Nephron progenitor cell (in vitro differentiated cells): ENCODE results near the gene MITF.

Experiments
- DNase-seq: peaks from one replicate; pipeline ENCODE4 v3.0.0; 2021
- H3K27ac Mint-ChIP-seq: 2 replicates; pipeline ENCODE4 v1.8.0; 2021; ENCODE audit warnings: mild to moderate bottlenecking, moderate library complexity, mixed read lengths
- H3K27me3 Mint-ChIP-seq: 2 replicates; pipeline ENCODE4 v1.8.0; 2021; ENCODE audit warnings: mild to moderate bottlenecking, low read depth, mixed read lengths; ENCODE audit not compliant: poor library complexity
- H3K36me3 Mint-ChIP-seq: 2 replicates; pipeline ENCODE4 v1.8.0; 2021; ENCODE audit warnings: low read depth, mixed read lengths
- H3K4me1 Mint-ChIP-seq: 2 replicates; pipeline ENCODE4 v1.8.0; 2021; ENCODE audit warnings: mixed read lengths
- H3K4me3 Mint-ChIP-seq: 2 replicates; pipeline ENCODE4 v1.8.0; 2021; ENCODE audit warnings: mild to moderate bottlenecking, moderate library complexity, mixed read lengths
- H3K9me3 Mint-ChIP-seq: 2 replicates; pipeline ENCODE4 v1.8.0; 2021; ENCODE audit warnings: mild to moderate bottlenecking, moderate library complexity, mixed read lengths
- TF ChIP-seq, protein P1 (sequence below): fragments of 200-600 bp; sonication (generic); IDR thresholded peaks from 2 replicates; pipeline ENCODE4 v1.5.0; 2021; ENCODE audit warnings: antibody characterized with exemption

Gene MITF

DNA sequence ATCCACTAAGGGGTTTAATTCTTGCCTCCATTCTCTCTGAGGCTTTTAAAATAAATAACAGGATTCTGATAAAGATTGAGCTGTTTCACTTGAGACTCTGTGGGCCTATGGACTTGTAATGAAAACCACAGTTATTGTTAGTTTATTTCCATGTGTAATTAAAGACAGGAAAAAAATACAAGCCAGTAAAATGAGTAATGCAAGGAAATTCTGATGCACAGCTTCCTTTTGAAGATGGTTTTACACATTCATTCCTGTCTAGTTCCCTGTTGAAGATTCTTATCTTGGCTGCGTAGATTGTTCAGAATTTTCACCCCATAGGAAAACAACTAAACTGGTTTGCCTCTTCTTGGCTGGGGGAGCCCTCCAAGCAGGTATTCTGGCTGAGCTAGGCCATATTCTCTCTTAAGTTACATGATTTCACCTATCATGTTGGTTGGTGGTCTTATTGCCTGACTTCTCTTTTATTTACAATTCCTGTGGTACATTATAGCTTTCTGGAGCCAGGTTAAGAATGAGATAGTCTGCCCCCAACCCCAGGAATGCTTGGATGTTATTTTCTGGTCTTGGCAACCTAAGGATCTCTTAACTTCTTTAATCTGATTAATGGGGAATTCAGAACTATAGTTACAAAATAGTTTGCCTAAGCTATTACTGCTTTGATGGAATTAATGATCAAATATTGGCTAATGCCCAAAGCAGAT is 67.6 kb downstream of the MITF start:
- no peak for DNase-seq

DNA sequence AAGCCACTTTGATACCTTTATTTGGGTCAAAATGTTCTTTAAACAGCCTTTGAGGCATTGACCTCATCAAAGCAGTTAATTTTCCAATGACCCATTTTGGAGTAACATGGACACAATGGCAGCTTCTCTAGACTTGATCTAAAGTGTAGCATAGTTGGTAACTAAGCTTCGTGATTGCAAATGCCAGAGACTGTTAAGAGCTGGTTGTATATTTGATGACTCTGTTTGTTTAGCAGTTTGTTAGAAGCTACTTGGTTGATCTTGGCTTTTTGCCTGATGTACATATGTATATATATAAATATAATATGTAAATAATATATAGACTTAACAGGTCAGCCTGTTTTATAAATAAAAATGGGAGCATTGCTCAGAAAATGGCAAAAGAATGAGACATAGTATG is 68.4 kb downstream of the MITF start:
- DNase-seq: no peak
- TF ChIP-seq, protein P1, sequence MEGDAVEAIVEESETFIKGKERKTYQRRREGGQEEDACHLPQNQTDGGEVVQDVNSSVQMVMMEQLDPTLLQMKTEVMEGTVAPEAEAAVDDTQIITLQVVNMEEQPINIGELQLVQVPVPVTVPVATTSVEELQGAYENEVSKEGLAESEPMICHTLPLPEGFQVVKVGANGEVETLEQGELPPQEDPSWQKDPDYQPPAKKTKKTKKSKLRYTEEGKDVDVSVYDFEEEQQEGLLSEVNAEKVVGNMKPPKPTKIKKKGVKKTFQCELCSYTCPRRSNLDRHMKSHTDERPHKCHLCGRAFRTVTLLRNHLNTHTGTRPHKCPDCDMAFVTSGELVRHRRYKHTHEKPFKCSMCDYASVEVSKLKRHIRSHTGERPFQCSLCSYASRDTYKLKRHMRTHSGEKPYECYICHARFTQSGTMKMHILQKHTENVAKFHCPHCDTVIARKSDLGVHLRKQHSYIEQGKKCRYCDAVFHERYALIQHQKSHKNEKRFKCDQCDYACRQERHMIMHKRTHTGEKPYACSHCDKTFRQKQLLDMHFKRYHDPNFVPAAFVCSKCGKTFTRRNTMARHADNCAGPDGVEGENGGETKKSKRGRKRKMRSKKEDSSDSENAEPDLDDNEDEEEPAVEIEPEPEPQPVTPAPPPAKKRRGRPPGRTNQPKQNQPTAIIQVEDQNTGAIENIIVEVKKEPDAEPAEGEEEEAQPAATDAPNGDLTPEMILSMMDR: no peak
- Mint-ChIP-seq H3K27me3 (no peaks in the 10 kb centered on the region), H3K4me3 (no peak overlapping the region), H3K9me3 (no peaks in the 10 kb centered on the region), H3K4me1 (no peaks in the 10 kb centered on the region), H3K36me3 (no peaks in the 10 kb centered on the region), H3K27ac (no peak overlapping the region)

More for the DNA sequence above, 67.6 kb downstream of the MITF start:
- Mint-ChIP-seq H3K36me3 (no peaks in the 10 kb centered on the region), H3K4me3 (no peak overlapping the region), H3K27ac (no peak overlapping the region), H3K4me1 (no peaks in the 10 kb centered on the region), H3K9me3 (no peaks in the 10 kb centered on the region), H3K27me3 (no peaks in the 10 kb centered on the region)
- TF ChIP-seq, protein P1: no peak

DNA sequence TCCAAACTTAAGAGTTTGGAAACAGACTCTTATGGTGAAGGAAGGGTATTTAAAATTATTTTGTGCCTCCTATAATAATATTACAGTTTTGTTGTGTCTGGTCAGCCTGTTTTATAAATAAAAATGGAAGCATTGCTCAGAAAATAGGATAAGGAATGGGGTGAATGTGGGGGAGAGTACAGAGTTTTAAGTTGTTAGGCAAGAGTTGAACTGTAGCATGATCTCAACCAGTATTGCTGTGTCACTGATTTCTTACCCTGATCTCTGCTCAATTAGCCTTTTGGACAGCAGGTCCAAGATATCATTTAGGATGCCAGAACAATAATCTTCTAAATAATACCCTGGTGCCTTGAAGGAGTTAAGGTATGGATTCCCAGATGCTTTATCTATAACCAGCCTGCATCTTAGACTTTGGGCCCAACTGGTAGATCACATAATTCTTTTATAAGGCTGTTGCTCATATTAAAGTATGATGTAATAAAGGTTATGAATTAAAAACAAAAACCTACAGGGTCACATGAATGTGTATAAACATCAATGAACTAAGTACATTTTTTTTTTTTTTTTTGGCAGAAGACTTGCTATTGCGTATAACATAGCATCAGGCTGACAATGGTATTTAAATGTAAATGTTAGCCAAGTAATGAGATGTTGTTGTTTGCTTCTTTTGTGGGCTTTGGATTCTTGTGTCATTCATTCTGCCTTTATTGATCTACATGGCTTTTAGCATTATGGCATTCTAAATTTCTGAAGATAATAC is 70.0 kb downstream of the MITF start:
- no peaks in the 10 kb centered on the region for H3K36me3 Mint-ChIP-seq
- no peak for DNase-seq
- H3K9me3 Mint-ChIP-seq: no peaks in the 10 kb centered on the region
- no peak overlapping the region for H3K27ac Mint-ChIP-seq
- TF ChIP-seq, protein P1: no peak
- no peak overlapping the region for H3K4me3 Mint-ChIP-seq
- H3K27me3 Mint-ChIP-seq: peaks cover 3% of the 10 kb centered on the region
- no peaks in the 10 kb centered on the region for H3K4me1 Mint-ChIP-seq

DNA sequence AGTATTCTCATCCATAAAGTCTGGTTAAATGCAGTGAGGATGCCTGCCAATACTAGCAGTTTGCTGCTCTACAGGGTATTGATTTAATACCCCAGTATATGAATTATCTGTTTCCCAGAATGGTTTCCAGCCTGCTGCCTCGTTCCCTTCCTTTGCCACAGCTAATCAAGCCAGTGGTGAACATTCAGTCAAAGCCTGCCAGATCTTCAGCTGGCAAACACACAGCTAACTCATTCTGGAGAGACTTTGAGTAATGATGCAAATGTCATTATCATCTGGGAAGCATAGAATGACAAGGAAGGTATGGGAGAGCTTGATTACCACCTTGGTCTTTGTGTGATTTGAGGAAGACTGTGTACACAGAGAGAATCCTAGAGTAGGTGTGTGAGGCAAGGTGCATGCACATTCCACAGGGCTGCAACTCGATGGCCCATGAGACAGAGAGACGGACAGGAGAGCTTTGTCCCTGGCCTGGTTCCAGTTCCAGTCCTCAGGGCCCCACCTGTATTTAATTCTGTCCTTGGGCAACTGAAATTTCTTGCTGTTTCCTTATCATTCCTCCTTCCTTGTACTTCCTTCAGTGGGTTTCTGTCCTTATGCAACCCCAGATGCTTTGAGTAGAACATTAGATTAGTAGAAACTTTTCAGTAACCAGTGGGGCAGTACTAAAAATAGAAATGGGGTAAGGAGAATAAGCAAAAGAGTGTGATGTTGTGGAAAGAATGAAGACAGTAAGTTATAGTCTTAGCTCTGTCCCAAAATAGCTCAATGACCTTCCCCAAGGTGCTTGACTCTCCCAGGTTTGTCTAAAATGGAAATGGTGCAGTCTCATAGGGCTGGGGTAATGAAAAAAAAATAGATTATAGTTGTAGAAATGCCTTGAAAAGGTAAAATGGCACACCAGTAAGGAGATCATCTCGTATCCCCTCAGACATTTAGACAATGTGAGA is 72.5 kb downstream of the MITF start:
- Mint-ChIP-seq H3K27ac (no peak overlapping the region), H3K4me1 (no peaks in the 10 kb centered on the region), H3K36me3 (no peaks in the 10 kb centered on the region), H3K27me3 (peaks cover 7% of the 10 kb centered on the region), H3K9me3 (no peaks in the 10 kb centered on the region), H3K4me3 (no peak overlapping the region)
- no peak for DNase-seq
- TF ChIP-seq, protein P1: no peak

DNA sequence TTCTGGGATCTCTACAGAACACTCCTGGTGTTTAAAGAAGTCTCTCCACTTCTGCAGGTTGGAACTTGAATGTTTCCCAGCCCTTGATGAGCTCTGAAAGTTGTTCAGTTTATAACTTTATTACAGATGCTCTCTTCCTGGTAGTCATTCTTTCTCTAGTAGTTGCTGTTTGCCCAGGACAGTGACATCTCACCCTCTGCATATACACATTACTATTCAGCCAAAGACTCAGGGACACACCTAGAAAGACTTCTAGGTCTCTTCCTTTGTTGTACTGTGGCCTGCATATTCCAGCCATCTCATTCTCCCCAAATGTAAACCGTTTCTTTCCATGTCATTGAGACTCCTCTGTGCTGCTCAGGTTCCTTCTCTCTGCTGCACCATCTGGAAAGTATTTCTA is 76.7 kb downstream of the MITF start:
- Mint-ChIP-seq H3K27ac (no peak overlapping the region), H3K36me3 (no peaks in the 10 kb centered on the region), H3K4me1 (peaks cover 6% of the 10 kb centered on the region), H3K4me3 (no peak overlapping the region), H3K27me3 (peaks cover 7% of the 10 kb centered on the region), H3K9me3 (no peaks in the 10 kb centered on the region)
- TF ChIP-seq, protein P1: no peak
- no peak for DNase-seq
